Activated CD4-positive, alpha-beta T cell treated with anti-CD3 and anti-CD28 coated beads for 24 hours (primary cell): ENCODE results near the gene SPPL2B.

Experiments
- DNase-seq, 2 donors: peaks; one replicate each; pipeline ENCODE4 v3.0.0-alpha.2; 2020; ENCODE audit warnings: low read depth in 2 of 2

Gene SPPL2B

GRCh38 chr19:2355168-2356035, 26.9 kb downstream of the SPPL2B start:
- no peak for DNase-seq

- DNase-seq, result no peak
Measured at GRCh38 chr19:2356036-2356646, 27.7 kb downstream of the SPPL2B start.

- DNase-seq, result no peak
Measured at GRCh38 chr19:2357279-2358206, 29.1 kb downstream of the SPPL2B start.

- no peak for DNase-seq
Measured at GRCh38 chr19:2358548-2359173, 30.2 kb downstream of the SPPL2B start.

- no peak for DNase-seq
Measured at GRCh38 chr19:2359992-2360685, 31.7 kb downstream of the SPPL2B start, which contains the start of gene TMPRSS9. TSS of gene TMPRSS9 (plus strand) at chr19:2360265. CDS start at chr19:2389786, 29,521 bp downstream.

- DNase-seq, result no peak
Measured at GRCh38 chr19:2360833-2361232, 32.3 kb downstream of the SPPL2B start.

GRCh38 chr19:2361246-2362045, 33.0 kb downstream of the SPPL2B start:
- no peak for DNase-seq

- no peak for DNase-seq
Measured at GRCh38 chr19:2362046-2362969, 33.8 kb downstream of the SPPL2B start.

GRCh38 chr19:2362970-2363300, 34.5 kb downstream of the SPPL2B start:
- DNase-seq, result no peak

GRCh38 chr19:2363419-2363818, 34.9 kb downstream of the SPPL2B start:
- DNase-seq, result no peak

GRCh38 chr19:2365201-2365970, 36.9 kb downstream of the SPPL2B start:
- no peak for DNase-seq

GRCh38 chr19:2371656-2372055, 43.2 kb downstream of the SPPL2B start:
- no peak for DNase-seq

GRCh38 chr19:2372076-2372612, 43.7 kb downstream of the SPPL2B start:
- no peak for DNase-seq

GRCh38 chr19:2374808-2375207, 46.3 kb downstream of the SPPL2B start:
- DNase-seq, result no peak

- DNase-seq, result no peak
Measured at GRCh38 chr19:2375353-2376121, 47.1 kb downstream of the SPPL2B start.

GRCh38 chr19:2376784-2377519, 48.5 kb downstream of the SPPL2B start:
- no peak for DNase-seq

- no peak for DNase-seq
Measured at GRCh38 chr19:2380567-2380966, 52.1 kb downstream of the SPPL2B start.
